K562 (cell line): ENCODE measurements around the gene PRXL2A. TPM values are rescaled to one million over a fixed set of nuclear protein-coding genes. Genes with fewer than 3 reads are reported as not detected.

Experiments
- ARID1B ChIP-seq: fragments of 450-650 bp; IDR thresholded peaks from 2 replicates; pipeline ENCODE4 v1.6.1; 2016; ENCODE audit warnings: antibody characterized with exemption, mild to moderate bottlenecking, inconsistent platforms
- BHLHE40 ChIP-seq: IDR thresholded peaks from 2 replicates; pipeline ENCODE4 v1.6.1; 2011; ENCODE audit warnings: low read length, improper control_type of control experiment
- FIP1L1 ChIP-seq: fragments of 200-400 bp; formaldehyde crosslinking; IDR thresholded peaks from 2 replicates; pipeline ENCODE4 v1.6.1; 2018; ENCODE audit warnings: mild to moderate bottlenecking, low read depth, low read length; ENCODE audit not compliant: poor library complexity, severe bottlenecking
- GATA2 ChIP-seq: sonication (generic); formaldehyde crosslinking; IDR thresholded peaks from 2 replicates; pipeline ENCODE4 v1.4.0; 2020; ENCODE audit warnings: mild to moderate bottlenecking, missing genetic modification reagents
- LEF1 ChIP-seq: fragments of 450-650 bp; IDR thresholded peaks from 2 replicates; pipeline ENCODE4 v1.6.1; 2016; ENCODE audit warnings: mild to moderate bottlenecking
- PHF21A ChIP-seq: fragments of 450-650 bp; IDR thresholded peaks from 2 replicates; pipeline ENCODE4 v1.6.1; 2017; ENCODE audit warnings: low read depth, borderline replicate concordance
- RAD21 ChIP-seq, 2 experiments: fragments of 250-450 bp in 1 of 2; fragments of 450-650 bp in 1 of 2; sonication (Bioruptor Pico) in 1 of 2; formaldehyde crosslinking in 1 of 2; IDR thresholded peaks in 1 of 2; conservative IDR thresholded peaks in 1 of 2; 2 replicates each; pipeline versions ENCODE4 v1.4.0 to v1.8.0; 2020 to 2022; ENCODE audit warnings: mild to moderate bottlenecking in 2 of 2, moderate library complexity in 1 of 2
- SMARCA4 ChIP-seq: fragments of 450-650 bp; IDR thresholded peaks from 2 replicates; pipeline ENCODE4 v1.6.1; 2016
- TFAM ChIP-seq: fragments of 250-450 bp; sonication (Bioruptor Pico); conservative IDR thresholded peaks from 2 replicates; pipeline ENCODE4 v1.5.0; 2021; ENCODE audit warnings: mild to moderate bottlenecking, moderate library complexity
- ZNF277 ChIP-seq: fragments of 250-450 bp; sonication (Bioruptor Pico); IDR thresholded peaks from 2 replicates; pipeline ENCODE4 v1.8.0; 2022; ENCODE audit warnings: inconsistent platforms, mild to moderate bottlenecking, moderate library complexity, borderline replicate concordance
- polyA plus RNA-seq, 8 experiments: library from polyadenylated mRNA; depleted of rRNA in 4 of 8; stranded (reverse) in 5 of 8; unstranded in 3 of 8; fragments of >200 nt; fragmentation: Nextera tagmentation in 2 of 8; fragmentation: Illumina TruSeq in 1 of 8; extraction: Ambion mirVana in 2 of 8; extraction: Trizol in 1 of 8; gene quantifications; 2 replicates each; pipeline versions ENCODE4 v1.2.1 to v1.2.3, GENCODE V29; 2011 to 2014; ENCODE audit warnings: inconsistent platforms in 1 of 8, missing spikeins in 1 of 8
- total RNA-seq, 7 experiments: library from RNA; depleted of rRNA in 6 of 7; stranded (reverse); fragments of >200 nt in 6 of 7; fragmentation: Illumina TruSeq in 2 of 7; extraction: Trizol in 2 of 7; gene quantifications; 2 replicates each; pipeline versions ENCODE4 v1.2.1 to v1.2.3, GENCODE V29; 2011 to 2021; ENCODE audit warnings: low replicate concordance in 1 of 7
- TF ChIP-seq, protein P1 (sequence below): sonication (generic); formaldehyde crosslinking; IDR thresholded peaks from 2 replicates; pipeline ENCODE4 v1.9.0; 2022; ENCODE audit warnings: mild to moderate bottlenecking, missing genetic modification reagents
- TF ChIP-seq, protein P2 (sequence below), 2 experiments: fragments of 450-650 bp; IDR thresholded peaks; 2 replicates each; pipeline ENCODE4 v1.6.1; 2018; ENCODE audit warnings: mild to moderate bottlenecking in 2 of 2, low read depth in 1 of 2; ENCODE audit not compliant: partially characterized antibody in 2 of 2

PRXL2A gene
- total and polyA plus RNA-seq, 9 of the 15 experiments (the other 6 are each of a cell fraction or from before 2014, with no cell fraction given): 0.14 to 1.2 (median 0.75) TPM

DNA sequence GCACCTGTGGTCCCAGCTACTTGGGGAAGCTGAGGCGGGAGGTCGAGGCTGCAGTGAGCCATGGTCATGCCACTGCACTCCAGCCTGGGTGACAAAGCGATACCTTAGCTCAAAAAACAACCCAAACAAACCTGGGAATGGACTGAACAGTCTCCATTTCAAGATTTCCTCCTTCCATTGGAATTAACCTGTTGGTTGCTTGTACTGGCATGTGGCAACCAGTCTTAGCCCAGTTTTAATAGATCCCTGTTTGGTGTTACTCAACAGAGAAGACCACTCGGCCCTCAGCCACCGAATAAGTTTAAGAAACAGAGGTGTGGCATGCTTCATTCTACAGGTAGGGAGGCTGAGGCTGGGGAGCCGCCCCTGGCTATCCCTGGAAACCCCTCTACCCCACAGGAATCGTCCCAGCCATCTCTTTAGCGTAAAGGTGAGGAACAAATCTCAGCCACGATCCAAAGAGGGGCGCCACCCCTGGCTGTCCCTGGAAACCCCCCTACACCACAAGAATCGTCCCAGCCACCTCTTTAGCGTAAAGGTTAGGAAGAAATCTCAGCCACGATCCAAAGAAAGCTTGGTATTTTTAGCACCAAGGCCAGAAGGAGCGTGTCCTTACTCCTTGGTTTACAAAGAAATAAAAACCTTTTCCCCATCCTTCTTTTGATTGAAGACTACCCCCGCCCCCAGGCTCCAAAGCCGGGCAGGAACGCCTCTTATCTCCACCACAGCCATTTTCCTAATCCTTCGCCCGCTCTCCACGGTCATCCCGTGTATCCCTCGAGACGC is 44.9 kb downstream of the PRXL2A start (continued):
- TF ChIP-seq ARID1B: peak; percentile 26; the same call in 1 of the 2 replicates
- TF ChIP-seq TFAM (CRISPR knock-in tag): no peak
- no peak for TF ChIP-seq ZNF277 (CRISPR knock-in tag)
- 0 out of 2 replicates have a peak, but pooled peaks have one; percentile 23 for TF ChIP-seq SMARCA4
- no peak for TF ChIP-seq GATA2 (CRISPR knock-in tag)
- TF ChIP-seq BHLHE40: peak; percentile 47; the same call in 1 of the 2 replicates
- TF ChIP-seq, protein P1, sequence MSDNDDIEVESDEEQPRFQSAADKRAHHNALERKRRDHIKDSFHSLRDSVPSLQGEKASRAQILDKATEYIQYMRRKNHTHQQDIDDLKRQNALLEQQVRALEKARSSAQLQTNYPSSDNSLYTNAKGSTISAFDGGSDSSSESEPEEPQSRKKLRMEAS (CRISPR knock-in tag): 0 out of 2 replicates have a peak, but pooled peaks have one; percentile 27
- no peak for TF ChIP-seq FIP1L1
- TF ChIP-seq, protein P2, sequence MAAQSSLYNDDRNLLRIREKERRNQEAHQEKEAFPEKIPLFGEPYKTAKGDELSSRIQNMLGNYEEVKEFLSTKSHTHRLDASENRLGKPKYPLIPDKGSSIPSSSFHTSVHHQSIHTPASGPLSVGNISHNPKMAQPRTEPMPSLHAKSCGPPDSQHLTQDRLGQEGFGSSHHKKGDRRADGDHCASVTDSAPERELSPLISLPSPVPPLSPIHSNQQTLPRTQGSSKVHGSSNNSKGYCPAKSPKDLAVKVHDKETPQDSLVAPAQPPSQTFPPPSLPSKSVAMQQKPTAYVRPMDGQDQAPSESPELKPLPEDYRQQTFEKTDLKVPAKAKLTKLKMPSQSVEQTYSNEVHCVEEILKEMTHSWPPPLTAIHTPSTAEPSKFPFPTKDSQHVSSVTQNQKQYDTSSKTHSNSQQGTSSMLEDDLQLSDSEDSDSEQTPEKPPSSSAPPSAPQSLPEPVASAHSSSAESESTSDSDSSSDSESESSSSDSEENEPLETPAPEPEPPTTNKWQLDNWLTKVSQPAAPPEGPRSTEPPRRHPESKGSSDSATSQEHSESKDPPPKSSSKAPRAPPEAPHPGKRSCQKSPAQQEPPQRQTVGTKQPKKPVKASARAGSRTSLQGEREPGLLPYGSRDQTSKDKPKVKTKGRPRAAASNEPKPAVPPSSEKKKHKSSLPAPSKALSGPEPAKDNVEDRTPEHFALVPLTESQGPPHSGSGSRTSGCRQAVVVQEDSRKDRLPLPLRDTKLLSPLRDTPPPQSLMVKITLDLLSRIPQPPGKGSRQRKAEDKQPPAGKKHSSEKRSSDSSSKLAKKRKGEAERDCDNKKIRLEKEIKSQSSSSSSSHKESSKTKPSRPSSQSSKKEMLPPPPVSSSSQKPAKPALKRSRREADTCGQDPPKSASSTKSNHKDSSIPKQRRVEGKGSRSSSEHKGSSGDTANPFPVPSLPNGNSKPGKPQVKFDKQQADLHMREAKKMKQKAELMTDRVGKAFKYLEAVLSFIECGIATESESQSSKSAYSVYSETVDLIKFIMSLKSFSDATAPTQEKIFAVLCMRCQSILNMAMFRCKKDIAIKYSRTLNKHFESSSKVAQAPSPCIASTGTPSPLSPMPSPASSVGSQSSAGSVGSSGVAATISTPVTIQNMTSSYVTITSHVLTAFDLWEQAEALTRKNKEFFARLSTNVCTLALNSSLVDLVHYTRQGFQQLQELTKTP (IDR thresholded peaks at IDR 0.05; ENCODE audit: low read depth in 1 of 2, partially characterized antibody in 2 of 2): peak in 1 of 2 experiments; percentile 30
- no peak for TF ChIP-seq RAD21 (CRISPR knock-in tag; conservative IDR thresholded peaks at IDR 0.05 in 1 of 2, IDR thresholded peaks at IDR 0.05 in 1 of 2)
- TF ChIP-seq PHF21A: peak; percentile 94
- TF ChIP-seq LEF1: no peak
